CD14-positive monocyte (primary cell): ENCODE results near the gene EPB41. TPM values are rescaled to one million over a fixed set of nuclear protein-coding genes. Genes with fewer than 3 reads are reported as not detected.
A peak's percentile ranks its signal among the peaks of the same experiment; 100 is the strongest.

Experiments used
- DNase-seq, 3 donors: peaks; one replicate each; pipeline ENCODE4 v3.0.0-alpha.2; 2011 to 2022
- H2AFZ ChIP-seq: 2 replicates; pipeline ENCODE4 v1.6.0; 2012; ENCODE audit warnings: mild to moderate bottlenecking, low read depth, low read length, inconsistent platforms; ENCODE audit not compliant: insufficient read depth, poor library complexity, severe bottlenecking
- H3K27ac ChIP-seq, 2 donors: 1 replicate in 1 of 2; 2 replicates in 1 of 2; pipeline ENCODE4 v1.5.1; 2012 to 2013; ENCODE audit warnings: low read length in 2 of 2, control low read depth in 1 of 2, inconsistent platforms in 1 of 2, low read depth in 1 of 2, mild to moderate bottlenecking in 1 of 2
- H3K27me3 ChIP-seq, 2 donors: one replicate each; pipeline versions ENCODE4 v1.6.0 to v1.6.1; 2011 to 2013; ENCODE audit warnings: low read length in 2 of 2; ENCODE audit not compliant: control insufficient read depth in 2 of 2, insufficient read depth in 2 of 2
- H3K36me3 ChIP-seq, 2 donors: replicated peaks in 1 of 2; 1 replicate in 1 of 2; 2 replicates in 1 of 2; pipeline versions ENCODE4 v1.5.1 to v1.6.1; 2012 to 2013; ENCODE audit warnings: low read length in 2 of 2, control low read depth in 1 of 2, inconsistent platforms in 1 of 2, mild to moderate bottlenecking in 1 of 2; ENCODE audit not compliant: insufficient read depth in 2 of 2, control insufficient read depth in 1 of 2
- H3K4me1 ChIP-seq, 2 donors: 1 replicate in 1 of 2; 2 replicates in 1 of 2; pipeline versions ENCODE4 v1.5.1 to v1.6.1; 2012 to 2013; ENCODE audit warnings: low read length in 2 of 2, control low read depth in 1 of 2, inconsistent platforms in 1 of 2, mild to moderate bottlenecking in 1 of 2, moderate library complexity in 1 of 2; ENCODE audit not compliant: insufficient read depth in 2 of 2, control insufficient read depth in 1 of 2
- H3K4me2 ChIP-seq: replicated peaks from 2 replicates; pipeline ENCODE3; 2012; ENCODE audit warnings: low read length, moderate library complexity, mild to moderate bottlenecking; ENCODE audit not compliant: poor library complexity, severe bottlenecking; ENCODE audit errors: extremely low read depth
- H3K4me3 ChIP-seq, 3 experiments: fragments of 200-600 bp in 1 of 3; sonication (generic) in 1 of 3; replicated peaks in 1 of 3; 1 replicate in 2 of 3; 2 replicates in 1 of 3; pipeline ENCODE4 v1.5.1; 2011 to 2013; ENCODE audit warnings: low read length in 3 of 3, mild to moderate bottlenecking in 3 of 3, control low read depth in 2 of 3, low read depth in 2 of 3, inconsistent platforms in 1 of 3, moderate library complexity in 1 of 3
- H3K79me2 ChIP-seq: 2 replicates; pipeline ENCODE4 v1.6.0; 2012; ENCODE audit warnings: mild to moderate bottlenecking, control low read depth, inconsistent platforms, low read length, moderate library complexity; ENCODE audit not compliant: insufficient read depth
- H3K9ac ChIP-seq: 2 replicates; pipeline ENCODE4 v1.6.0; 2017; ENCODE audit warnings: low read length, mild to moderate bottlenecking; ENCODE audit not compliant: insufficient read depth, poor library complexity, severe bottlenecking
- H3K9me3 ChIP-seq, 2 donors: replicated peaks in 1 of 2; 1 replicate in 1 of 2; 2 replicates in 1 of 2; pipeline versions ENCODE4 v1.5.1 to v1.6.1; 2012 to 2013; ENCODE audit warnings: low read length in 2 of 2, control low read depth in 1 of 2; ENCODE audit not compliant: control insufficient read depth in 1 of 2, insufficient read depth in 1 of 2
- H4K20me1 ChIP-seq: 2 replicates; pipeline ENCODE4 v1.6.0; 2012; ENCODE audit warnings: mild to moderate bottlenecking, low read length, control low read depth, moderate library complexity; ENCODE audit not compliant: insufficient read depth
- H3K27ac Mint-ChIP-seq, 7 donors: one replicate each; pipeline ENCODE4 v1.8.0; 2020; ENCODE audit warnings: mild to moderate bottlenecking in 7 of 7, mixed read lengths in 7 of 7, moderate library complexity in 6 of 7, inconsistent platforms in 2 of 7
- H3K27me3 Mint-ChIP-seq, 3 donors: one replicate each; pipeline ENCODE4 v1.8.0; 2021 to 2022; ENCODE audit warnings: low read depth in 3 of 3, mild to moderate bottlenecking in 3 of 3, mixed read lengths in 3 of 3, moderate library complexity in 3 of 3, inconsistent platforms in 1 of 3
- H3K36me3 Mint-ChIP-seq, 2 donors: one replicate each; pipeline ENCODE4 v1.8.0; 2020; ENCODE audit warnings: mixed read lengths in 2 of 2, inconsistent platforms in 1 of 2, mild to moderate bottlenecking in 1 of 2
- H3K4me1 Mint-ChIP-seq: one replicate; pipeline ENCODE4 v1.8.0; 2020; ENCODE audit warnings: mild to moderate bottlenecking, mixed read lengths
- H3K4me3 Mint-ChIP-seq, 2 donors: one replicate each; pipeline ENCODE4 v1.8.0; 2020; ENCODE audit warnings: mild to moderate bottlenecking in 2 of 2, mixed read lengths in 2 of 2, moderate library complexity in 1 of 2
- H3K9me3 Mint-ChIP-seq, 7 donors: one replicate each; pipeline ENCODE4 v1.8.0; 2020 to 2022; ENCODE audit warnings: mixed read lengths in 7 of 7, mild to moderate bottlenecking in 6 of 7, moderate library complexity in 6 of 7, inconsistent platforms in 2 of 7
- CTCF ChIP-seq: fragments of 200-600 bp; IDR thresholded peaks from one replicate; pipeline ENCODE4 v1.8.0; 2022; ENCODE audit warnings: antibody characterized with exemption, mild to moderate bottlenecking
- WGBS: methylation state at CpG from one replicate; pipeline ENCODE4 v1.1.5; 2013; ENCODE audit warnings: missing lambda C conversion rate; ENCODE audit not compliant: insufficient coverage; 5-methylcytosine and 5-hydroxymethylcytosine counted together
- intact Hi-C, 2 donors: fragments of 100-400 bp; cut with micrococcal nuclease; formaldehyde crosslinking; loops; one replicate each; pipeline versions ENCODE4 v1.15.0 to v1.15.1; 2023
- polyA plus RNA-seq, 3 donors: library from polyadenylated mRNA; depleted of rRNA in 1 of 3; unstranded in 2 of 3; stranded (reverse) in 1 of 3; fragments of 300-500 nt in 2 of 3; fragments of >200 nt in 1 of 3; fragmentation: Illumina TruSeq in 2 of 3; gene quantifications; 1 replicate in 2 of 3; 2 replicates in 1 of 3; pipeline ENCODE4 v1.2.3, GENCODE V29; 2012 to 2021

Gene EPB41
- polyA plus RNA-seq, 3 donors: 11.3 to 19.4 (median 18.9) TPM

GRCh38 chr1:29033829-29034466 lies 119.6 kb downstream of the EPB41 start:
- no peaks in the 10 kb centered on the region for H3K27me3 ChIP-seq
- H3K27ac Mint-ChIP-seq: no peak overlapping the region

GRCh38 chr1:29043274-29043965 lies 129.1 kb downstream of the EPB41 start:
- H3K4me3 Mint-ChIP-seq: no peak overlapping the region
- no peak for TF ChIP-seq CTCF

More at GRCh38 chr1:29033829-29034466, 119.6 kb downstream of the EPB41 start:
- Histone ChIP-seq H3K36me3 (peaks cover 45 to 91% of the 10 kb centered on the region in 2 donors), H3K4me2 (no peak overlapping the region), H3K27ac (no peak overlapping the region), H3K9ac (no peak overlapping the region), H3K4me3 (no peak overlapping the region), H2AFZ (no peak overlapping the region), H3K4me1 (no peaks in the 10 kb centered on the region), H3K9me3 (no peaks in the 10 kb centered on the region), H3K79me2 (no peaks in the 10 kb centered on the region), H4K20me1 (peaks cover 3% of the 10 kb centered on the region)
- TF ChIP-seq CTCF: peak; percentile 76
- Mint-ChIP-seq H3K9me3 (no peaks in the 10 kb centered on the region), H3K36me3 (peaks cover 61 to 73% of the 10 kb centered on the region in 2 donors), H3K4me1 (no peaks in the 10 kb centered on the region), H3K4me3 (no peak overlapping the region), H3K27me3 (no peaks in the 10 kb centered on the region)
- intact Hi-C loops: loop anchor here (1.0 to 10.0 kb wide), 3 partner anchors 151 to 249 kb away; no protein-coding TSS in a partner anchor
- WGBS: no CpG with 5 or more reads among the region's 1 CpG
- peak; percentile 13 to 40 (median 33) for DNase-seq

More at GRCh38 chr1:29043274-29043965, 129.1 kb downstream of the EPB41 start:
- Mint-ChIP-seq H3K27me3 (peaks cover 0 to 2% (median 0%) of the 10 kb centered on the region in 3 donors), H3K27ac (no peak overlapping the region), H3K36me3 (peaks cover 32 to 42% of the 10 kb centered on the region in 2 donors), H3K9me3 (peaks cover 0 to 2% (median 0%) of the 10 kb centered on the region in 7 donors), H3K4me1 (no peaks in the 10 kb centered on the region)
- Histone ChIP-seq H3K9me3 (no peaks in the 10 kb centered on the region), H3K9ac (no peak overlapping the region), H3K36me3 (peaks cover 22 to 66% of the 10 kb centered on the region in 2 donors), H3K79me2 (no peaks in the 10 kb centered on the region), H2AFZ (no peak overlapping the region), H3K4me2 (no peak overlapping the region), H4K20me1 (no peaks in the 10 kb centered on the region), H3K4me1 (no peaks in the 10 kb centered on the region), H3K27ac (no peak overlapping the region), H3K4me3 (no peak overlapping the region), H3K27me3 (no peaks in the 10 kb centered on the region)
- intact Hi-C loops: no loop called here
- DNase-seq: no peak
- 92% methylated on average over 6 of the region's 6 CpGs for WGBS
